Nephron progenitor cell (in vitro differentiated cells): Measurements from ENCODE around the gene SPAG9.
"Not testable (repeated sequence)": the region's sequence is repeated elsewhere in the genome, so short reads cannot be mapped to it uniquely, and the experiment has no call there.

Source experiments
- DNase-seq: peaks from one replicate; pipeline ENCODE4 v3.0.0; 2021
- H3K27ac Mint-ChIP-seq: 2 replicates; pipeline ENCODE4 v1.8.0; 2021; ENCODE audit warnings: mild to moderate bottlenecking, moderate library complexity, mixed read lengths
- H3K27me3 Mint-ChIP-seq: 2 replicates; pipeline ENCODE4 v1.8.0; 2021; ENCODE audit warnings: mild to moderate bottlenecking, low read depth, mixed read lengths; ENCODE audit not compliant: poor library complexity
- H3K36me3 Mint-ChIP-seq: 2 replicates; pipeline ENCODE4 v1.8.0; 2021; ENCODE audit warnings: low read depth, mixed read lengths
- H3K4me1 Mint-ChIP-seq: 2 replicates; pipeline ENCODE4 v1.8.0; 2021; ENCODE audit warnings: mixed read lengths
- H3K4me3 Mint-ChIP-seq: 2 replicates; pipeline ENCODE4 v1.8.0; 2021; ENCODE audit warnings: mild to moderate bottlenecking, moderate library complexity, mixed read lengths
- H3K9me3 Mint-ChIP-seq: 2 replicates; pipeline ENCODE4 v1.8.0; 2021; ENCODE audit warnings: mild to moderate bottlenecking, moderate library complexity, mixed read lengths
- TF ChIP-seq, protein P1 (sequence below): fragments of 200-600 bp; sonication (generic); IDR thresholded peaks from 2 replicates; pipeline ENCODE4 v1.5.0; 2021; ENCODE audit warnings: antibody characterized with exemption

SPAG9 gene

DNA sequence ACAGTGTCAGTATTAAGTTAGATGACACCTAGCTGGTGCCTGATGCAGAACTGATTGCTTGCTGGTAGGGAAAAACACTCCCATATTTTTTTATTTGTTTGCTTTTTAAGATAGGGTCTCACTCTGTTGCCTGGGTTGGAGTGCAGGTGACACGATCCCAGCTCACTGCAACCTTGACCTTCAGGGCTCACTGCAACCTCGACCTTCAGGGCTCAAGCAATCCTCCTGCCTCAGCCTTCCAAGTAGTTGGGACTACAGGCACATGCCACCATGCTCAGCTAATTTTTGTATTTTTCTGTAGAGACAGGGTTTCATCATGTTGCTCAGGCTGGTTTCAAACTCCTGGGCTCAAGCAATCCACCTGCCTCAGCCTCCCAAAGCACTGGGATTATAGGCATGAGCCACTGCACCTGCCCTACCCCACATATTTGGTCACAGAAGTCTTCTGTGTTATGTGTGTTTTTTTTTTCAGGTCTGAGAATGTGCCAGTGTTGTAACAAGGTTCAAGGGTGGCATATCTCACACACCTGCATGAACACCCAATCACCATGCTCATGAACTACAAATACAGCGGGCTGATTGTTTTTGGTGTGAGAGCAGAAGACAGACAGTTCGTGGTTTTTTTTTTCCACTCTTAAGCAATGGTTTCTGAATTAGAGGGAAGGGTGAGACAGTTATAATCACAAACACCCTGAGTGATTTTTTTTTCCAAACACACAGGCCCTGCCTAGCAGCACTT is 22.8 kb downstream of the SPAG9 start:
- Mint-ChIP-seq H3K9me3 (no peaks in the 10 kb centered on the region), H3K27me3 (no peaks in the 10 kb centered on the region), H3K27ac (no peak overlapping the region), H3K36me3 (no peaks in the 10 kb centered on the region), H3K4me3 (no peak overlapping the region), H3K4me1 (no peaks in the 10 kb centered on the region)
- TF ChIP-seq, protein P1, sequence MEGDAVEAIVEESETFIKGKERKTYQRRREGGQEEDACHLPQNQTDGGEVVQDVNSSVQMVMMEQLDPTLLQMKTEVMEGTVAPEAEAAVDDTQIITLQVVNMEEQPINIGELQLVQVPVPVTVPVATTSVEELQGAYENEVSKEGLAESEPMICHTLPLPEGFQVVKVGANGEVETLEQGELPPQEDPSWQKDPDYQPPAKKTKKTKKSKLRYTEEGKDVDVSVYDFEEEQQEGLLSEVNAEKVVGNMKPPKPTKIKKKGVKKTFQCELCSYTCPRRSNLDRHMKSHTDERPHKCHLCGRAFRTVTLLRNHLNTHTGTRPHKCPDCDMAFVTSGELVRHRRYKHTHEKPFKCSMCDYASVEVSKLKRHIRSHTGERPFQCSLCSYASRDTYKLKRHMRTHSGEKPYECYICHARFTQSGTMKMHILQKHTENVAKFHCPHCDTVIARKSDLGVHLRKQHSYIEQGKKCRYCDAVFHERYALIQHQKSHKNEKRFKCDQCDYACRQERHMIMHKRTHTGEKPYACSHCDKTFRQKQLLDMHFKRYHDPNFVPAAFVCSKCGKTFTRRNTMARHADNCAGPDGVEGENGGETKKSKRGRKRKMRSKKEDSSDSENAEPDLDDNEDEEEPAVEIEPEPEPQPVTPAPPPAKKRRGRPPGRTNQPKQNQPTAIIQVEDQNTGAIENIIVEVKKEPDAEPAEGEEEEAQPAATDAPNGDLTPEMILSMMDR = no peak
- DNase-seq = no peak

DNA sequence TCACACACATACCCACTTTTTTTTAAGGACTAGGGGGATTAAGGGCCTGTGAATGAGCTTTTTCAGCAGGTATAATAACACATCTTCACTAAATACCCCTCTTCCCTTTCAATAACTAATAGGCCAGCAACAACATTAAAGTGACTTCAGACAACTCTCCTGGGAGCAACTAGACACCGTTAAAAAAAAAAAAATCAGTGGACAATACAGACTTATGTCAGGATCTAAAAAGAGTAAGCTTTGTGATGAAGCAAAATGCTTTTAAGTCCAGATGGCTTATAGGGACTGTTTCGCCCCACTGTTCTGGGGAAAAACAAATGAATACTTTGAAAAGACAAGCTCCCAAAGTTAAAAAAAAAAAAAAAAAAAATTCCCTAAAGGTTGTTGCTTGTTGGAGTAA is 29.0 kb downstream of the SPAG9 start:
- Mint-ChIP-seq H3K9me3 (no peaks in the 10 kb centered on the region), H3K36me3 (peaks cover 4% of the 10 kb centered on the region), H3K4me1 (peaks cover 13% of the 10 kb centered on the region), H3K27me3 (no peaks in the 10 kb centered on the region), H3K4me3 (no peak overlapping the region), H3K27ac (peak overlapping the region; percentile 30)
- DNase-seq = no peak
- TF ChIP-seq, protein P1 = no peak

DNA sequence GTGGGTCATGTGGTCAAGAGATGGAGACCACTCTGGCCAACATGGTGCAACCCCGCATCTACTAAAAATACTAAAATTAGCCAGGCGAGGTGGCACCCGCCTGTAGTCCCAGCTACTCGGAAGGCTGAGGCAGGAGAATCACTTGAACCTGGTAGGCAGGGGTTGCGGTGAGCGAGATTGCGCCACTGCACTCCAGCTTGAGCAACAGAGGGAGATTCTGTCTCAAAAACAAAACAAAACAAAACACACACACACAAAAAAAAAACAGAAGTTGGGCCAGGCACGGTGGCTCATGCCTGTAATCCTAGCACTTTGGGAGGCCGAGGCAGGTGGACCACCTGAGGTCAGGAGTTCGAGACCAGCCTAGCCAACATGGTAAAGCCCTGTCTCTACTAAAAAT is 31.8 kb downstream of the SPAG9 start:
- not testable (repeated sequence) for H3K27me3 Mint-ChIP-seq, DNase-seq, H3K36me3 Mint-ChIP-seq, H3K27ac Mint-ChIP-seq, H3K9me3 Mint-ChIP-seq, H3K4me3 Mint-ChIP-seq
- peaks cover 13% of the 10 kb centered on the region for H3K4me1 Mint-ChIP-seq

DNA sequence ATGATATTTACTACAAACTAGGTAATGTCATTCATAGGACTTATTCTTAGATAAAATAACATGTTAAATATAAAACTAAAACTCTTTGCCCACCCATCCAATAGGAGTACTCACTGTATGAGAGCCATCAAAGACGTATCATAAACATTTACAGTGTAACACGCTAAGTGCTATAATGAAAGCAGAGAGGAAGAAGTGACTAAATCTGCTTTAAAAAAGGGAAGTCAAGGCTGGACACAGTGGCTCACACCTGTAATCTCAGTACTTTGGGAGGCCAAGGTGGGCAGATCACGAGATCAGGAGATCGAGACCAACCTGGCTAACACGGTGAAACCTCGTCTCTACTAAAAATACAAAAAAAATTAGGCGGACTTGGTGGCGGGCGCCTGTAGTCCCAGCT is 32.4 kb downstream of the SPAG9 start:
- H3K4me1 Mint-ChIP-seq = peaks cover 13% of the 10 kb centered on the region
- no peak for DNase-seq
- peaks cover 4% of the 10 kb centered on the region for H3K36me3 Mint-ChIP-seq
- TF ChIP-seq, protein P1 = no peak
- no peaks in the 10 kb centered on the region for H3K9me3 Mint-ChIP-seq
- H3K27me3 Mint-ChIP-seq = no peaks in the 10 kb centered on the region
- no peak overlapping the region for H3K4me3 Mint-ChIP-seq
- peak overlapping the region; percentile 78 for H3K27ac Mint-ChIP-seq

DNA sequence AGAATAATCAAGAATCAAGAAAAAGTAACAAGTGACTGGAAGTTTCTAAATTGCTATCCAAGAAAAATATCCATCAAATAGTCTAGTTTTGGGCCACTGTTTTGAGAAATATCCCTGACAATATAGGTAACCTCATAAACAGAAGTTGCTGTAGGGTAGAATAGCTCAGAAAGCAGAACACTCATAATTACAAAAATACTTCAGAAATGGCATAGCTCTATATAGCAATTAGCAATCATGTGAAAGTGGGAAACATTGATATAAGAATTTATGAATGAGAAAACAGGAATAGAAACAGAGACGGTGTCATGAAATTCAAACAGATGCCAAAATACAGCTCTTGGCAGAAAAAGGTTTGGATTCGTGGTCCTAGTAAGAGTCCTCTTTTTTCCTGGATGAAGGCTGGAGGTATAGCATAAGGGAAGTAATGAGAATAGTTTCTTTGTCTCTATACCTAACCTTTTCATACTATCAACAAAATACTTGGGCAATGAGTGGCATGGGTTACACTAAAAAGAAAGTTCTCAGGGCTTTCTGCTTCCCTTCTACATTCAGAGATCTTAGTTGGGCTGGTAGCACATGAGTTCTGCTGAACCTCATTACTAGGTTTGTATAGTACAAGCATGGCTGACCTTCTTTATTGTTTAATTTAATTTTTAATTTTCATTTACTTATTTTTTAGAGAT is 33.5 kb downstream of the SPAG9 start:
- H3K27ac Mint-ChIP-seq = no peak overlapping the region
- no peak for DNase-seq
- H3K9me3 Mint-ChIP-seq = peaks cover 3% of the 10 kb centered on the region
- no peaks in the 10 kb centered on the region for H3K27me3 Mint-ChIP-seq
- no peak overlapping the region for H3K4me3 Mint-ChIP-seq
- peaks cover 13% of the 10 kb centered on the region for H3K4me1 Mint-ChIP-seq
- TF ChIP-seq, protein P1 = no peak
- H3K36me3 Mint-ChIP-seq = peaks cover 11% of the 10 kb centered on the region

DNA sequence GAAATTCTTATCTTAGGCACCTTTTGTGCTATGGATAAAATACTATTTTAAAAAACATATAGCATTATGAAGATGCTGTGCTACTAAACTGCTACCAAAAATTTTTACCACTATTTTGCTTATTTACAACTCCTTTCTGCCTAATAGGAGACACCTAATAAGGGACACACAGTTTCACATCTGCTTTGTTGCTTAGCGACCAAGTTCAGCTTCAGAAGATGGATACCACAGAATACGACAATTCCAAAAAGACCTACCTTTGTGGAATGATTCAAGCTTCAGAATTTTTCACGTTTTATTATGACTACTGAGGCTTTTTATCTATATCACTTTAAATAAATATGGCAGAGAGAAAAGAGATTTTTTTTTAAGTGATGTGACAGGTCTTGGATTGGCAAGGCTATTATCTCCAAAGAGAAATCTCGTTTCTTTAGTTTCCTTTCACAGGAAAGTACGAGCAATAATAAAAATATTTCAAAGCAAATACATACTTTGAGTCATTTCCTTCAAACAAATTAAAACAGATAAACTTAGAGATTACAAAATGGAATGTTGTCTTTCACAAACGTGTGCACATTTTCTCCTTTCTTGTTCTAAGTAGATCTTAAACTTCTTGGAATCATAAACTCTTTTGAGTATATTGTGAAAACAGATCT is 35.4 kb downstream of the SPAG9 start:
- TF ChIP-seq, protein P1 = no peak
- H3K9me3 Mint-ChIP-seq = peaks cover 3% of the 10 kb centered on the region
- H3K4me1 Mint-ChIP-seq = no peaks in the 10 kb centered on the region
- H3K27me3 Mint-ChIP-seq = no peaks in the 10 kb centered on the region
- H3K4me3 Mint-ChIP-seq = no peak overlapping the region
- no peak overlapping the region for H3K27ac Mint-ChIP-seq
- peaks cover 18% of the 10 kb centered on the region for H3K36me3 Mint-ChIP-seq
- no peak for DNase-seq
